Stimulated activated CD8-positive, alpha-beta memory T cell treated with anti-CD3 and anti-CD28 coated beads, Interleukin-7, amount 100 ng/mL, for 48 hours (primary cell): ENCODE data around the gene CCDC190.
"Not testable (repeated sequence)": the region's sequence is repeated elsewhere in the genome, so short reads cannot be mapped to it uniquely, and the experiment has no call there.

Experiments
- DNase-seq, 2 donors: peaks; one replicate each; pipeline ENCODE4 v3.0.0-alpha.2; 2020; ENCODE audit warnings: low read depth in 1 of 2; ENCODE audit errors: extremely low read depth in 1 of 2

Gene CCDC190

DNA sequence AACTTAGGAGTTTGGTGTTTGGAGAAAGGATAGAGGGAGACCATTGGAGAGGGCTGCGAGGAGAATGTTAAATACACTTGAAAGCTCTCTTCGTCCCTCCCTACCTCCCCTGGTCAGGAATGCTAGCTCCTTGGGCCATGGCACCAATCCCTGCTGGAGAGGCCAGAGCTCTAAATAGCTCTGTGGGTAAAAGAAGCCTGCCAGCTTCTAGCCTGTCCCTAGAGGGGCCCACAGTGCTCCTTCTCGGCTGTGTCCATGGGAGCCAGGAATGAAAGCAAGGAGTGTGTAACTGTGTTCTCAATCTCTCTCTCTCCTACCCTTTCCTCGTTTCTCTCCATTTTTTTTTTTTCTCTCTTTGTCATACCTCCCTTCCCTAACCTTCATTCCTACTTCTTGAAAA lies at the start of gene CCDC190:
Gene CCDC190 (minus strand): TSS at position 75 of the 400 bp plus-strand sequence. CDS start 1,529 bp downstream, outside the sequence.
- no peak for DNase-seq

- DNase-seq, result no peak
These were observed 49.2 kb upstream of the CCDC190 start for GRCh38 chr1:162910161-162910560.

- no peak for DNase-seq
These were observed 47.8 kb upstream of the CCDC190 start for GRCh38 chr1:162908780-162909179.

DNA sequence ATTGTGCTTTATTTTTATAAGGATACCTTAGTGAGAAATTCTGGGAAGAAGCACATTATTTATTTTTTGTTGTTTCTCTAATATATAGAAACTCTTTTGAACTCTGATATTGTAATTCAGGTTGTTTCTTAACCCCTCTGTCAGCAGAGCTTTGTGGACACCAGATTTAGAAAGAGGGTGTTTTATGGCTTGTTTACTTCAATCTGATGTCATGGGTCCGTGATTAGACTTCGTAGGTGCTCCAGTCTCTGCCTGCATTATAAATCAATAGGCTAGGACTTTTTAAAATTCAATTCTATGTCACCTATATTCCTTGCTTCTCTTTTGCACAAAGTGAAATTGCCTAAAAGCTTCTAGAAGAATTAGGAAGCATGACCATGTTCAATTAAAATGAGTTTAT lies 47.3 kb upstream of the CCDC190 start:
- DNase-seq, result no peak

DNA sequence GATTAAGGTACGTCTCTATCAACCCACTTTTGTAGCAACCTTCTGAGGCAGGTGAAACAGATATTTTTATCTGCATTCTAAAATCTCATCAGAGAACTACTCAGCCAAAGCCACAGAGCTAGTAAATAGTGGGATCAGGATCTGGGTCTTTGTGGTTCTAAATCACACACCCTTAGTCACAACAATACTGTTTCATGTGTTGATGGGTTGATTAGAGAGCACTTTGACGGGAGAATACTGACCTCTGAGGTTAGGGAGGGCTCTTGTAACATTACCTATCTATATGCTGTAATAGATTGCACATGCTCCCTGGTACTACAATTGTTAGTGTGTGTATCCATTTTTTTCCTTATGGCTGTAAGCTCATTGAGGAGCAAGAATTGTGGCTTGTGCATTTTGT lies 45.5 kb upstream of the CCDC190 start:
- DNase-seq, result no peak

- no peak for DNase-seq
These were observed 44.5 kb upstream of the CCDC190 start for GRCh38 chr1:162905174-162906158.

- DNase-seq, result no peak
These were observed 43.6 kb upstream of the CCDC190 start for GRCh38 chr1:162904579-162904978.

- no peak for DNase-seq
These were observed 43.0 kb upstream of the CCDC190 start for GRCh38 chr1:162904023-162904422.

- DNase-seq, result no peak
These were observed 42.3 kb upstream of the CCDC190 start for GRCh38 chr1:162903246-162903645.

GRCh38 chr1:162902416-162902815 lies 41.4 kb upstream of the CCDC190 start:
- no peak for DNase-seq

DNA sequence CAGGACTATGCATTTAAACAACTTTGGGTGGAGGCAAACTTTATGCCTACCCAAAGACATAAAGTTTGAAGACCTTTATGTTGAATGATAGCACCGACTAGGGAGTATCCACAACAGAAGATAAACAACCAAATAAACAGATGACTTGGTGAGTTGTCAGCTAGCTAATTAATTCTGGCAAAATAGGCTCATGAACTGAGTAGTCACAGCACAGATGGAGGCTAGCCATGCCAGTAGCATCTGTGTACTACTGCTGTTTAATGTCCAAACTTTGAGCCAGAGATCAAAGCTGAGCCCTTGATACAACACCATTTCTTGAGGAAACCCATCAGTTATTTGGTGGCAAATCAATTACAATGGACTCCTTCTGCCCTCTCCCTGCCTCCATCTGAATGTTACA lies 40.3 kb upstream of the CCDC190 start:
- DNase-seq, result no peak

DNA sequence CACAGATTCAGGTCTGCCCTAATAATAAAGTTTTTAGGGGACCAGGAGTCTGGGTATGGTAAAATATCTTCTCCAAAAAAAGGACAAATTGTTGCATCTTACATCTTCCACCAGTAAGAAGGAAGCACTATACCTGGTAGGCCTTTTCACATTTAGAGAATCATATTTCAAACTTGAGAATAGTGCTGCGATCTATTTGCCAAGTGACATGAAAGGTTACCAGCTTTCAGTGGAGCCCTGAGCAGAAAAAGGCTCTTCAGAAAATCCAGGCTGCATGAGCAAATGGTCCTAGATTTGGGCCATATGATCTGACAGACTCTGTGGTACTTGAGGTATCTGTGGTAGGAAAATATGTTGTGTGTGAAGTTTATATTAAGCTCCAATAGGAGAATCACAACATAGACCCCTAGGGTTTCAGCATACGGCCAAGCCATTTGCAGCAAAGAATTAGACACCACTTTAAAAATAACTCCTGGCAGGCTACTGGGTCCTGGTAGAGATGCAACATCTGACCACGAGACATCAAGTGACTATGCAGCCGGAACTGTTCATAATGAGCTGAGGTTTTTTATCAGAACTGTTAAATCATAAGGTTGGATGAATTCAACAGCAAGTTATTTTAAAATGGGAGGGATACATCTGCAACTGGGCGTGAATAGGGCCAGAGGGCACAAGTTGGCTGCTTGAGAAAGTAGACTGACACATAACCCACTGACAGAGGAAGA lies 38.6 kb upstream of the CCDC190 start:
- DNase-seq, result no peak

DNA sequence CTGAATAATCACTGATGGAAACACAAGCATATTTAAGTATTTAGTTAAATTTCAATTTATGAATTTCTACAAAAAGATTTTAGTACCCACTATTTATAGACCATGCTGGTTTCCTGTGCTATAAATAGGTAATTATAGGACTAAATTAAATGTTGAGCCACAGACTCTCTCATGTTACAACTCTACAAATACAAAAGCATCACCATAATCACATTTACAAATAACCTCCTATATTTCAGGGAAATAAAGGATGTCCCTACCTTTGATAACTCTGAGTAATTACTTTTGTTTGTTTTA lies 32.6 kb upstream of the CCDC190 start:
- DNase-seq, result no peak

DNA sequence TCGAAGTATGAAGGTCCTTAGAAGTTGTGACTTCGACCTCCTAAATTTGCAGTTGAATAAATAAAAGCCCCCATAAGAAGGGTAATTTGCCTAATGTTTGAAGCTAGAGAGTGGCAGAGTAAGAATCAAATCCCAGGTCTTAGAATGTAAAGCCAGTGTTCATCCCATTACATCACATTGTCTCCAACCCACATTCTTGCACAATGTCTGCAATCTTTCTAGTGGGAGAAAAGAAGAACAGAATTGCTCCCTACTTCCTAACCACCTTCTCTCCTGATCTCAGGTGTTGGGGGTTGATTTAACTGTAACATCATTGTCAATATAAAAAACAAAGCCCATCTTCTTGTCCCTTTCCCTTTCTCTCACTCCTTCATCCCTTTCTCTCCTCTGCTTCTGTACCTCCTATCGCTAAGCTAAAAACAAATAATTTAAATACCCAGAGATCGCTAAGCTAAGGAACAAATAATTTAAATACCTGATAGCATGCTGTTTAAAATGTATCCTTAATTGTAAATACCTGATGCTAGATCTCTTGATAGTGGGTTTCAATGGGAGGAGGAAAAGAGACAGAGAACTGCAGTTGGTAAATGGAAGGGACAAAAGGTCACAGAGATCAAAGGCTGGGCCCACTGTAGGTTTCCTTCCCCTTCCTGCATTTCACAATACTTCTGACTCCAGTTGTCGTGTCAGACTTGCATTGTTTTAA lies 32.1 kb upstream of the CCDC190 start:
- DNase-seq, result no peak

DNA sequence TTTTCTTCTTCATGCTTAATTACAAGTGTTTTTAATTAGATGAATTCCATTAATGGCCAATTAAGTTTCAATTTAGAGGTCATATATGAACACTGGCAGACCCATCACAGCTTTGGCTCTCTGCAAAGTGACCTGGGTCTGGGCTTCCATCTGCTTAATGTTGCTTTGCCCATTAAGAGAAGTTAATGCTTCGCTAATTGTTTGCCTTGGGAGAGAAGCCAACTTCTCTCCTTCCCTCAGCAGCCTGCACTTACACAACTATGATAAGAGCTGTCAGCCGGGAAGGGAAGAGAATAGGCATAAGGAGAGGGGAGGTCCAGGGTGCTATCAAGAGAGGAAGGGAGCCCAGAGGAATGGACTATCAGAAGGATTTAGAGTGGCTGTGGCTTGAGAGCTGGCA lies 29.0 kb upstream of the CCDC190 start:
- DNase-seq, result no peak

DNA sequence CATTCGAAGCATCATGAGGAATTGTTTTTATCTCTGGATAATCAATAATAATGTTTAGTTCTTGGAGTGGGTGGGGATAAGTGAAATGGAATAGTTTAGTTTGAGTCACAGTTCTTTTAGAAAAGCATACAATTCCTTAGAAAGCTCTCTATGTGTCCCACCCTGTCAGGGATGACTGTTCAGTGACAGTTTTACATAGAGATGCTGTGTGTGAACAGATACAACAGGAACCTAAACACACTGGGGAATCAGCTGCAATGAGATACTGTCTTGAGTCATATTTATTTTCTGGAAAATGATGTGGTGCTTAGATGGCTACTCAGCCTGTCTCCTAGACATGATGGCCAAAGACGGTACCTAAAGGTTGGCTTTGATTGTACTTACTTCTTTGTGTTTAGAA lies 25.7 kb upstream of the CCDC190 start:
- no peak for DNase-seq

GRCh38 chr1:162885265-162885664 lies 24.3 kb upstream of the CCDC190 start:
- DNase-seq, result no peak

- DNase-seq, result no peak
These were observed 23.9 kb upstream of the CCDC190 start for GRCh38 chr1:162884831-162885230.

DNA sequence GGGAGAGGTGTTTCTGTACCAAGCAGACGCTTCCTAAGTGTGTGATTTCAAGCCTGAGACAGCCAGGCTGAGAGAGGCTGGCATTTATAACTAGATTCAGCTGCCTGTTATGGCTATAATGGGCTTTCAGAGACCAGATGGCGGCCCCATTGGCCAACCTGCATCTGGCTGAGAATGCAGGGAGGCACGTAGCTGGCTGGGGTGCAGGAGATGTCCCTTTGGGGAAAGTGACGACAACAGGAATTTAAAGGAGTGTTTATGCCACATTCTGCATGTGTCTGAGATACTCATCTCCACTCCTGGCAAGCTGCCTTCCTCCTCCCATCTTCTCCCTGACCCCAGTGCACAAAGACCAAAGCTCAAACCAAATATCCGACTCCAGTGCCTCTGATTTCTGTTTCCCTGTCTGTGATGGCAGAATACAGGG lies 21.3 kb upstream of the CCDC190 start:
- no peak for DNase-seq

DNA sequence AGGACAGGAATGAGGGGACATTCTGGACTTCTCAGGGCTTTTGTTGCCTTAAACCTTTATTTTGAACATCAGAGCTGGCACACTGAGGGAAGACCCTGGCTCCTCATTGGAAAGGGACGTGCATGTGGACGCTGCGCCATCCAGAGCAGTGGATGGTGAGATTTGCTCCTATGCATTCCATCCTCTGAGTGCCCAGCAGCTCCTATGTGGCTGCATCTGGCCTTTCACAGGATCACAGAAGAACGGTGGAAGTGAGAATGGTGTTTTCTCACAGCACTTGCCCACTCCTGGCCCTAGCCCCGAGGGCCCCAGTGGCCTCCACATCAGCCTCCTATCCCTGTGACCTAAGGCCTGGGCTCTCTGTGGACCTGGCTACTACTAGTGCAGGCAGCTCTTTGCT lies 20.6 kb upstream of the CCDC190 start:
- DNase-seq, result no peak

GRCh38 chr1:162880617-162881016 lies 19.6 kb upstream of the CCDC190 start:
- DNase-seq, result not testable (repeated sequence)
